ENCODE results near the gene KCNQ1OT1.

Gene KCNQ1OT1

GRCh38 chr11:2671748-2672147, 28.0 kb downstream of the KCNQ1OT1 start:
- H3K36me3 ChIP-seq (ENCODE audit: control insufficient read depth in 4 of 4, insufficient read depth in 4 of 4, low read length in 3 of 4) = peaks cover 0 to 9% (median 0%) of the 10 kb centered on the region in 4 experiments
- CTCF ChIA-PET = no interaction called here
- H3K4me3 ChIP-seq (ENCODE audit: control insufficient read depth in 1 of 7, extremely low read depth in 1 of 7, insufficient read depth in 4 of 7, low read depth in 2 of 7, low read length in 6 of 7) = no peak overlapping the region
- H3K9me3 ChIP-seq (ENCODE audit: control extremely low read depth in 1 of 5, control insufficient read depth in 4 of 5, insufficient read depth in 2 of 5, low read depth in 1 of 5, low read length in 4 of 5) = no peaks in the 10 kb centered on the region
- POLR2A ChIA-PET = no interaction called here
- WGBS (ENCODE audit: insufficient coverage) = 91% methylated on average over 3 of the region's 3 CpGs
- H3K4me1 ChIP-seq (ENCODE audit: control extremely low read depth in 1 of 4, control insufficient read depth in 4 of 4, insufficient read depth in 4 of 4, low read length in 3 of 4) = peaks cover 0 to 11% (median 3%) of the 10 kb centered on the region in 4 experiments
- no peak for DNase-seq
- no peaks in the 10 kb centered on the region for H3K27me3 ChIP-seq (replicated peaks in 2 of 5; ENCODE audit: control insufficient read depth in 4 of 5, insufficient read depth in 5 of 5, low read length in 4 of 5)
- H3K27ac ChIP-seq (ENCODE audit: insufficient read depth in 1 of 2, low read depth in 1 of 2, low read length in 2 of 2, poor library complexity in 1 of 2, severe bottlenecking in 2 of 2) = no peak overlapping the region

GRCh38 chr11:2670541-2671100, 29.2 kb downstream of the KCNQ1OT1 start:
- no peak for DNase-seq
- H3K9me3 ChIP-seq (ENCODE audit: control extremely low read depth in 1 of 5, control insufficient read depth in 4 of 5, insufficient read depth in 2 of 5, low read depth in 1 of 5, low read length in 4 of 5) = no peaks in the 10 kb centered on the region
- POLR2A ChIA-PET = no interaction called here
- no peak overlapping the region for H3K27ac ChIP-seq (ENCODE audit: insufficient read depth in 1 of 2, low read depth in 1 of 2, low read length in 2 of 2, poor library complexity in 1 of 2, severe bottlenecking in 2 of 2)
- peaks cover 0 to 6% (median 0%) of the 10 kb centered on the region in 4 experiments for H3K36me3 ChIP-seq (ENCODE audit: control insufficient read depth in 4 of 4, insufficient read depth in 4 of 4, low read length in 3 of 4)
- CTCF ChIA-PET = interaction anchor here (1.3 kb wide), 2 partner anchors 16 to 24 kb away, joined by 4 to 5 read pairs; no protein-coding TSS in a partner anchor
- peaks cover 0 to 6% (median 3%) of the 10 kb centered on the region in 4 experiments for H3K4me1 ChIP-seq (ENCODE audit: control extremely low read depth in 1 of 4, control insufficient read depth in 4 of 4, insufficient read depth in 4 of 4, low read length in 3 of 4)
- WGBS (ENCODE audit: insufficient coverage) = 67% methylated on average over 1 of the region's 1 CpG
- no peaks in the 10 kb centered on the region for H3K27me3 ChIP-seq (replicated peaks in 2 of 5; ENCODE audit: control insufficient read depth in 4 of 5, insufficient read depth in 5 of 5, low read length in 4 of 5)
- no peak overlapping the region for H3K4me3 ChIP-seq (ENCODE audit: control insufficient read depth in 1 of 7, extremely low read depth in 1 of 7, insufficient read depth in 4 of 7, low read depth in 2 of 7, low read length in 6 of 7)

- POLR2A ChIA-PET = no interaction called here
- Histone ChIP-seq H3K27ac (ENCODE audit: insufficient read depth in 1 of 2, low read depth in 1 of 2, low read length in 2 of 2, poor library complexity in 1 of 2, severe bottlenecking in 2 of 2) (no peak overlapping the region), H3K9me3 (ENCODE audit: control extremely low read depth in 1 of 5, control insufficient read depth in 4 of 5, insufficient read depth in 2 of 5, low read depth in 1 of 5, low read length in 4 of 5) (no peaks in the 10 kb centered on the region), H3K4me1 (ENCODE audit: control extremely low read depth in 1 of 4, control insufficient read depth in 4 of 4, insufficient read depth in 4 of 4, low read length in 3 of 4) (peaks cover 0 to 6% (median 3%) of the 10 kb centered on the region in 4 experiments), H3K27me3 (replicated peaks in 2 of 5; ENCODE audit: control insufficient read depth in 4 of 5, insufficient read depth in 5 of 5, low read length in 4 of 5) (no peaks in the 10 kb centered on the region), H3K36me3 (ENCODE audit: control insufficient read depth in 4 of 4, insufficient read depth in 4 of 4, low read length in 3 of 4) (peaks cover 0 to 6% (median under 1%) of the 10 kb centered on the region in 4 experiments), H3K4me3 (ENCODE audit: control insufficient read depth in 1 of 7, extremely low read depth in 1 of 7, insufficient read depth in 4 of 7, low read depth in 2 of 7, low read length in 6 of 7) (no peak overlapping the region)
- DNase-seq = no peak
- CTCF ChIA-PET = interaction anchor here (1.3 kb wide), 2 partner anchors 17 to 25 kb away, joined by 4 to 5 read pairs; no protein-coding TSS in a partner anchor
- 99% methylated on average over 8 of the region's 8 CpGs for WGBS (ENCODE audit: insufficient coverage)
These were observed 29.9 kb downstream of the KCNQ1OT1 start for GRCh38 chr11:2669634-2670469.

- POLR2A ChIA-PET = no interaction called here
- Histone ChIP-seq H3K4me1 (ENCODE audit: control extremely low read depth in 1 of 4, control insufficient read depth in 4 of 4, insufficient read depth in 4 of 4, low read length in 3 of 4) (peaks cover 0 to 6% (median 3%) of the 10 kb centered on the region in 4 experiments), H3K4me3 (ENCODE audit: control insufficient read depth in 1 of 7, extremely low read depth in 1 of 7, insufficient read depth in 4 of 7, low read depth in 2 of 7, low read length in 6 of 7) (no peak overlapping the region), H3K36me3 (ENCODE audit: control insufficient read depth in 4 of 4, insufficient read depth in 4 of 4, low read length in 3 of 4) (peaks cover 0 to 11% (median 3%) of the 10 kb centered on the region in 4 experiments), H3K27ac (ENCODE audit: insufficient read depth in 1 of 2, low read depth in 1 of 2, low read length in 2 of 2, poor library complexity in 1 of 2, severe bottlenecking in 2 of 2) (no peak overlapping the region), H3K9me3 (ENCODE audit: control extremely low read depth in 1 of 5, control insufficient read depth in 4 of 5, insufficient read depth in 2 of 5, low read depth in 1 of 5, low read length in 4 of 5) (no peaks in the 10 kb centered on the region), H3K27me3 (replicated peaks in 2 of 5; ENCODE audit: control insufficient read depth in 4 of 5, insufficient read depth in 5 of 5, low read length in 4 of 5) (no peaks in the 10 kb centered on the region)
- CTCF ChIA-PET = no interaction called here
- 97% methylated on average over 5 of the region's 5 CpGs for WGBS (ENCODE audit: insufficient coverage)
- DNase-seq = no peak
These were observed 30.9 kb downstream of the KCNQ1OT1 start for GRCh38 chr11:2668876-2669275.

GRCh38 chr11:2667940-2668339, 31.9 kb downstream of the KCNQ1OT1 start:
- POLR2A ChIA-PET = no interaction called here
- CTCF ChIA-PET = no interaction called here
- Histone ChIP-seq H3K27me3 (replicated peaks in 2 of 5; ENCODE audit: control insufficient read depth in 4 of 5, insufficient read depth in 5 of 5, low read length in 4 of 5) (no peaks in the 10 kb centered on the region), H3K4me3 (ENCODE audit: control insufficient read depth in 1 of 7, extremely low read depth in 1 of 7, insufficient read depth in 4 of 7, low read depth in 2 of 7, low read length in 6 of 7) (no peak overlapping the region), H3K9me3 (ENCODE audit: control extremely low read depth in 1 of 5, control insufficient read depth in 4 of 5, insufficient read depth in 2 of 5, low read depth in 1 of 5, low read length in 4 of 5) (no peaks in the 10 kb centered on the region), H3K36me3 (ENCODE audit: control insufficient read depth in 4 of 4, insufficient read depth in 4 of 4, low read length in 3 of 4) (peaks cover 0 to 16% (median 7%) of the 10 kb centered on the region in 4 experiments), H3K27ac (ENCODE audit: insufficient read depth in 1 of 2, low read depth in 1 of 2, low read length in 2 of 2, poor library complexity in 1 of 2, severe bottlenecking in 2 of 2) (no peak overlapping the region), H3K4me1 (ENCODE audit: control extremely low read depth in 1 of 4, control insufficient read depth in 4 of 4, insufficient read depth in 4 of 4, low read length in 3 of 4) (peaks cover 0 to 6% (median 3%) of the 10 kb centered on the region in 4 experiments)
- WGBS (ENCODE audit: insufficient coverage) = 78% methylated on average over 1 of the region's 2 CpGs
- no peak for DNase-seq

GRCh38 chr11:2666828-2667570, 32.8 kb downstream of the KCNQ1OT1 start:
- H3K9me3 ChIP-seq (ENCODE audit: control extremely low read depth in 1 of 5, control insufficient read depth in 4 of 5, insufficient read depth in 2 of 5, low read depth in 1 of 5, low read length in 4 of 5) = peaks cover 0 to 6% (median under 1%) of the 10 kb centered on the region in 5 experiments
- POLR2A ChIA-PET = no interaction called here
- peaks cover 0 to 6% (median 3%) of the 10 kb centered on the region in 4 experiments for H3K4me1 ChIP-seq (ENCODE audit: control extremely low read depth in 1 of 4, control insufficient read depth in 4 of 4, insufficient read depth in 4 of 4, low read length in 3 of 4)
- peaks cover 0 to 15% (median 7%) of the 10 kb centered on the region in 4 experiments for H3K36me3 ChIP-seq (ENCODE audit: control insufficient read depth in 4 of 4, insufficient read depth in 4 of 4, low read length in 3 of 4)
- whole genome bisulfite sequencing (ENCODE audit: insufficient coverage) = 93% methylated on average over 12 of the region's 15 CpGs
- no peak for DNase-seq
- no peak overlapping the region for H3K27ac ChIP-seq (ENCODE audit: insufficient read depth in 1 of 2, low read depth in 1 of 2, low read length in 2 of 2, poor library complexity in 1 of 2, severe bottlenecking in 2 of 2)
- CTCF ChIA-PET = no interaction called here
- no peak overlapping the region for H3K4me3 ChIP-seq (ENCODE audit: control insufficient read depth in 1 of 7, extremely low read depth in 1 of 7, insufficient read depth in 4 of 7, low read depth in 2 of 7, low read length in 6 of 7)
- H3K27me3 ChIP-seq (replicated peaks in 2 of 5; ENCODE audit: control insufficient read depth in 4 of 5, insufficient read depth in 5 of 5, low read length in 4 of 5) = no peaks in the 10 kb centered on the region
